ENCODE measurements around the gene XPO5.

XPO5 gene

DNA sequence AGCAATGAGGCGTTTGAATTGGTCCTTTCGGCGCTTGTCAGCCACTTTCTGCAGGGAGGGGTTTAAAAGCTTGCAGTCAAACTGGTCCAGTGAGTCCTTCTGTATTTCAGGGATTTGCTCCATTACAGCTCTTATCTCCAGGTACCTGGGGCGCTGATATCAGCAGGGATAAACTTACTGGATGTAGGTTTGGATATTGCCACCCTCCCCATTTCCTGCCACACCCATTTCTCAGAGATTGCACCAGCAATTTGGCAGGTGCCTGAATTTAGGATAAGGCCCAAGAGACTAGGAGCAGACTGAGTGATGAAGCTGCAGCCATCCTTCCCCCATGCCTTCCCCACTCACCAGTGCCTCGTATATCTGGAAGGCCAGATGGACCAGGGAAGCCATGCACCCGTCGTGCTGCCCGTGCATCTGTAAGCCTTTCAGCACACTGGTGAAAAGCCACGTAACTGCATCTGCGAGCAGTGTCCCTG lies 51.3 kb downstream of the XPO5 start:
- no peak for TF ChIP-seq TAF1 (IDR thresholded peaks at IDR 0.05; ENCODE audit: borderline replicate concordance, insufficient read depth, low read length)
- no peak for TF ChIP-seq FOXP2 (optimal IDR thresholded peaks at IDR 0.05; ENCODE audit: borderline replicate concordance, extremely low read depth, extremely low read length, insufficient read depth)
- TF ChIP-seq, protein P1, sequence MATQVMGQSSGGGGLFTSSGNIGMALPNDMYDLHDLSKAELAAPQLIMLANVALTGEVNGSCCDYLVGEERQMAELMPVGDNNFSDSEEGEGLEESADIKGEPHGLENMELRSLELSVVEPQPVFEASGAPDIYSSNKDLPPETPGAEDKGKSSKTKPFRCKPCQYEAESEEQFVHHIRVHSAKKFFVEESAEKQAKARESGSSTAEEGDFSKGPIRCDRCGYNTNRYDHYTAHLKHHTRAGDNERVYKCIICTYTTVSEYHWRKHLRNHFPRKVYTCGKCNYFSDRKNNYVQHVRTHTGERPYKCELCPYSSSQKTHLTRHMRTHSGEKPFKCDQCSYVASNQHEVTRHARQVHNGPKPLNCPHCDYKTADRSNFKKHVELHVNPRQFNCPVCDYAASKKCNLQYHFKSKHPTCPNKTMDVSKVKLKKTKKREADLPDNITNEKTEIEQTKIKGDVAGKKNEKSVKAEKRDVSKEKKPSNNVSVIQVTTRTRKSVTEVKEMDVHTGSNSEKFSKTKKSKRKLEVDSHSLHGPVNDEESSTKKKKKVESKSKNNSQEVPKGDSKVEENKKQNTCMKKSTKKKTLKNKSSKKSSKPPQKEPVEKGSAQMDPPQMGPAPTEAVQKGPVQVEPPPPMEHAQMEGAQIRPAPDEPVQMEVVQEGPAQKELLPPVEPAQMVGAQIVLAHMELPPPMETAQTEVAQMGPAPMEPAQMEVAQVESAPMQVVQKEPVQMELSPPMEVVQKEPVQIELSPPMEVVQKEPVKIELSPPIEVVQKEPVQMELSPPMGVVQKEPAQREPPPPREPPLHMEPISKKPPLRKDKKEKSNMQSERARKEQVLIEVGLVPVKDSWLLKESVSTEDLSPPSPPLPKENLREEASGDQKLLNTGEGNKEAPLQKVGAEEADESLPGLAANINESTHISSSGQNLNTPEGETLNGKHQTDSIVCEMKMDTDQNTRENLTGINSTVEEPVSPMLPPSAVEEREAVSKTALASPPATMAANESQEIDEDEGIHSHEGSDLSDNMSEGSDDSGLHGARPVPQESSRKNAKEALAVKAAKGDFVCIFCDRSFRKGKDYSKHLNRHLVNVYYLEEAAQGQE (IDR thresholded peaks at IDR 0.05; ENCODE audit: insufficient read depth in 1 of 2, low read depth in 2 of 2, low read length in 2 of 2): no peak
- no peak for TF ChIP-seq POLR2AphosphoS5 (IDR thresholded peaks at IDR 0.05; ENCODE audit: low read depth, low read length)
- TF ChIP-seq SIN3A (IDR thresholded peaks at IDR 0.05; ENCODE audit: borderline replicate concordance, insufficient read depth, low read length): no peak

DNA sequence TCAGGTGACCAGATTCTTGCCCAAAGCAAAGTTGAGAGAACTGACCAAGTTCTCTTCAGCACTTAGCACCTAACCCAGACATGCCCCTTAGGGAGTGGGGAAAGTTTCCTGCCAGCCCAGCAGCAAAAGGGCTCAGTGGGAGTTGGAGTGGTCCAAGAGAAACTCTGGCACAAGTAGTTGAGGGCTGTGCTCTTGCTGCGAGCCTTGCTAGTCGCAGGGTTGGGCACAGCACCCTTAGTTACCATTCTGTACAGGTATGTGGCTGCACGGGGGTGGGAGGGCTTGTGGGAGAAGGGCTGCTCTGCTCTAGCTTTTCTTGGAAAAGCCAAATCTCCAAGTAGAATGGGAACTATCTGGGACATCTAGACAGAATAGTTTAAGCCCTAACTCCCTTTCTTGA lies 52.6 kb downstream of the XPO5 start:
- no peak for TF ChIP-seq POLR2AphosphoS5 (IDR thresholded peaks at IDR 0.05; ENCODE audit: low read depth, low read length)
- no peak for TF ChIP-seq SIN3A (IDR thresholded peaks at IDR 0.05; ENCODE audit: borderline replicate concordance, insufficient read depth, low read length)
- TF ChIP-seq TAF1 (IDR thresholded peaks at IDR 0.05; ENCODE audit: borderline replicate concordance, insufficient read depth, low read length): no peak
- TF ChIP-seq, protein P1 (IDR thresholded peaks at IDR 0.05; ENCODE audit: insufficient read depth in 1 of 2, low read depth in 2 of 2, low read length in 2 of 2): no peak
- TF ChIP-seq FOXP2 (optimal IDR thresholded peaks at IDR 0.05; ENCODE audit: borderline replicate concordance, extremely low read depth, extremely low read length, insufficient read depth): no peak

DNA sequence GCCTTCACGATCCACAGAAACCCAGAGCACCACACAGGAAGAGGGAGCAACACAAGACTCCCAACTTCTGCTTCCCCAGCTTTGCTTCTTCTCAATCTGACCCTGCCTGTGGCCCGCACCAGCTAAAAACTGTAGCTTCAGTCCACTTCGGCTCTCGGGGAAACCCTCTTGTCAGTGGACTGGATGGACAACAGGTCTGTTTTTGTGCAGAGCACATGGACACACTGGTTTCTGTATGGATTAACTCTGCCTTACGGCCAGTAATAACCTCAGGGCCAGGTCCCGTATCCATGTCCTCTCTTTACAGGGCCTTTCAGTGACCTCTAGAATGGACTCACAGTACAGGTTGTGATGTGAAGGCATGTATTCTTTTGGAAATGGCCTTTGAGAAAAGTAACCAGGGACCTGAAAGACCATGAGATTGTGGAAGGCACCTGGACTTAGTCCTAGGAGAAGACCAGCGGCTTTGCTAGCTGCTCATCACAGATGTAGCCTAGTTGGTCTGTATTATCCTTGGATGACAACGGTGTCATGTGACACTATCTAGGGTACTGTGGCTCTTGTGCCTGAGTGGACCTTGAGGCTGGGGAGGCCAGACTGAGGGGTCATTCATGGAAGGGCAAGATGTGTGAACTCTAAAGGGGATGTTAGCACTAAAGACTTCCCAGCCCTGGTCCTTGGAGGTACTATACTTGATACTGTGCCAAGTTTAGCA lies 53.1 kb downstream of the XPO5 start:
- TF ChIP-seq POLR2AphosphoS5 (IDR thresholded peaks at IDR 0.05; ENCODE audit: low read depth, low read length) (peak; percentile 39; the same call in 1 of the 2 replicates), SIN3A (IDR thresholded peaks at IDR 0.05; ENCODE audit: borderline replicate concordance, insufficient read depth, low read length) (no peak)

DNA sequence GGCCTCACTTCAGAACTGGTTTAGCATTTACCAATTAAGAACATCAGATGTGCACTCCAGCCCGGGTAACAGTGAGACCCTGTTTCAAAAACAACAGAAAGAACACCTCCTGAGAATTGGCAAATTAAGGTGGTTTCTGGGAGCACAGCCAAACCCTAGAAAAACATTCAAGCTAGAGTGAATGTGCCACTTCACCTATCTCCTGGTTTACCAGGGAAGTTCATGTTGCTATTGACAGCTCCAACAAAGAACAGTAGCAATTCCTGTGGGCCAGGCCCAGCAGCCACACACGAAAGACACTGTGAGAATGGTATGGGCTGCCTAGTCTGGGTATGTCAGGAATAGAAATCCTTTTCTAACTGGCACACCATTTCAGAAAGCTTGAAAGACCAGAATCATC lies 54.0 kb downstream of the XPO5 start:
- TF ChIP-seq SIN3A (IDR thresholded peaks at IDR 0.05; ENCODE audit: borderline replicate concordance, insufficient read depth, low read length) (no peak), FOXP2 (optimal IDR thresholded peaks at IDR 0.05; ENCODE audit: borderline replicate concordance, extremely low read depth, extremely low read length, insufficient read depth) (no peak), POLR2AphosphoS5 (IDR thresholded peaks at IDR 0.05; ENCODE audit: low read depth, low read length) (no peak), TAF1 (IDR thresholded peaks at IDR 0.05; ENCODE audit: borderline replicate concordance, insufficient read depth, low read length) (no peak)
- TF ChIP-seq, protein P1 (IDR thresholded peaks at IDR 0.05; ENCODE audit: insufficient read depth in 1 of 2, low read depth in 2 of 2, low read length in 2 of 2): no peak

DNA sequence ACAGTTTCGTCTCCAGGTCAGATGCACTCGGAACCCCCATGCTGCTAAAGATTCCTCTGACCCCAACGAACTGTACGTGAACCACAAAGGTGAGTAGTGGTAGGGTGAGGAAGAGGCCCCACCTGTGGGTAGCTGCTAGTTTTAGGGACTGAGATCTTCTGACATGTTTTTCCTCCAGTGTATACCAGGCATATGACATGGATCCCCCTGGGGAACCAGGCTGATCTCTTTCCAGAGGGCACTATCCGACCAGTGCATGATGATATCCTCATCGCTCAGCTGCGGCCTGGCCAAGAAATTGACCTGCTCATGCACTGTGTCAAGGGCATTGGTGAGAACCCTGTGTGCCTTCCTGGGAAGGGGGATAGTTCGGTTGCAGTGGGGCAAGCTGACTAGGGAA lies 55.7 kb downstream of the XPO5 start:
- TF ChIP-seq, protein P1 (IDR thresholded peaks at IDR 0.05; ENCODE audit: insufficient read depth in 1 of 2, low read depth in 2 of 2, low read length in 2 of 2): no peak
- TF ChIP-seq POLR2AphosphoS5 (IDR thresholded peaks at IDR 0.05; ENCODE audit: low read depth, low read length): 0 out of 2 replicates have a peak, but pooled peaks have one; percentile 4
- TF ChIP-seq FOXP2 (optimal IDR thresholded peaks at IDR 0.05; ENCODE audit: borderline replicate concordance, extremely low read depth, extremely low read length, insufficient read depth): no peak

All from PFSK-1 (cell line).